ENCODE measurements around the gene DNASE1L3.

DNASE1L3 gene

DNA sequence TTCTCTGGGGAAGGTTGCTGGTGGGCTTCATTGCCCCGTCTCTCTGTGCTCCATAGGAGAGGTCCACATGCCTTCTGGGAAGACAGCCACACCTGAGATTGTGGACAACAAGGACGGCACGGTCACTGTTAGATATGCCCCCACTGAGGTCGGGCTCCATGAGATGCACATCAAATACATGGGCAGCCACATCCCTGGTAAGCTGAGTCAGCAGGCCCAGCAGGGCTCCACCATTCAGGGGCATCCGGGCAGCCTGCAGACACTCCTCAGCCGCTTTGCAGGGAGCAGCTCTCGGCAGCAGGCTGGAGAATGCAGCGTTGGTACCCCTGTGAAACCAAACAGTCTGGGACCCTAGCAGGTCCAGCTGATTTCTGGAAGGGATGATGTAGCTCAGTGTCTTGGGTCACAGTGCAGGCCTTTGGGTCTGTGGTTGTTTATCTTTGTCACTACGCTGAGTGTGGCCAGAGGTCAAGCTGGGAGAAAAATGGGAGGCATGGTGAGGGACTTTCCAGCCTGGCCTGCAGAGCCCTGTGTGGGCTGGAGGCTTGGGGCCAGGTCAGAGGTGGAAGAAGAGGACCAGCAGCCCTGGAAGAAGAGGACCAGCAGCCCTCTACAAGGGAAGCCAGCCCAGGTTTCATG lies 67.2 kb downstream of the DNASE1L3 start:
- no peak for DNase-seq (ENCODE audit: low read depth)

More for the DNA sequence above, 67.2 kb downstream of the DNASE1L3 start:
- no peak overlapping the region for H3K4me3 ChIP-seq (ENCODE audit: low read depth, low read length)
